Small intestine (tissue), 7 donors: Measurements from ENCODE around the gene SRGAP2C. TPM values are rescaled to one million over a fixed set of nuclear protein-coding genes. Genes with fewer than 3 reads are reported as not detected.
"Not testable (repeated sequence)": the region's sequence is repeated elsewhere in the genome, so short reads cannot be mapped to it uniquely, and the experiment has no call there.

ENCODE experiments used
- DNase-seq, 2 donors: peaks; one replicate each; pipeline versions ENCODE4 v3.0.0 to v3.0.0-alpha.2; 2013
- FAIRE-seq: peaks from 2 replicates; lab custom pipeline; 2012; peaks lifted over from hg19 to GRCh38; lab: Jason Lieb, UNC
- H3K27ac ChIP-seq, 3 donors: one replicate each; pipeline ENCODE4 v1.5.1; 2013; ENCODE audit warnings: low read length in 2 of 3, mild to moderate bottlenecking in 2 of 3, control low read depth in 1 of 3, inconsistent platforms in 1 of 3, low read depth in 1 of 3, moderate library complexity in 1 of 3
- H3K27me3 ChIP-seq, 3 donors: one replicate each; pipeline ENCODE4 v1.6.1; 2013; ENCODE audit warnings: low read length in 3 of 3, inconsistent platforms in 1 of 3; ENCODE audit not compliant: control insufficient read depth in 3 of 3, insufficient read depth in 3 of 3
- H3K36me3 ChIP-seq, 3 donors: one replicate each; pipeline ENCODE4 v1.6.1; 2013; ENCODE audit warnings: low read length in 3 of 3, inconsistent platforms in 1 of 3, low read depth in 1 of 3, mild to moderate bottlenecking in 1 of 3, moderate library complexity in 1 of 3; ENCODE audit not compliant: control insufficient read depth in 3 of 3, insufficient read depth in 2 of 3
- H3K4me1 ChIP-seq, 3 donors: one replicate each; pipeline ENCODE4 v1.6.1; 2013; ENCODE audit warnings: low read length in 2 of 3, inconsistent platforms in 1 of 3, low read depth in 1 of 3, mild to moderate bottlenecking in 1 of 3, moderate library complexity in 1 of 3; ENCODE audit not compliant: control insufficient read depth in 3 of 3, insufficient read depth in 2 of 3
- H3K4me3 ChIP-seq, 3 donors: one replicate each; pipeline ENCODE4 v1.5.1; 2013; ENCODE audit warnings: low read length in 3 of 3, control low read depth in 1 of 3, inconsistent platforms in 1 of 3, low read depth in 1 of 3, mild to moderate bottlenecking in 1 of 3, moderate library complexity in 1 of 3
- H3K9me3 ChIP-seq, 2 donors: one replicate each; pipeline ENCODE4 v1.6.1; 2013; ENCODE audit warnings: low read depth in 1 of 2, low read length in 1 of 2; ENCODE audit not compliant: control insufficient read depth in 2 of 2, insufficient read depth in 1 of 2
- WGBS, 3 donors: extraction: QIAGEN DNeasy Blood & Tissue Kit; methylation state at CpG; one replicate each; pipeline ENCODE4 v1.1.7; 2013; 5-methylcytosine and 5-hydroxymethylcytosine counted together
- polyA plus RNA-seq, 4 donors: library from polyadenylated mRNA; stranded (reverse) in 3 of 4; unstranded in 1 of 4; fragments of 200-250 nt in 3 of 4; fragments of 120-200 nt in 1 of 4; gene quantifications; one replicate each; pipeline versions ENCODE4 v1.2.1 to v1.2.3, GENCODE V29; 2013
- donor health status: healthy with polysubstance abuse.
- donor health status: control.
- donor health status: control.
- donor health status: Bipolar disorder and iron deficiency.
- donor health status: healthy.

The SRGAP2C gene
- polyA plus RNA-seq, 4 donors, result 1.1 to 3.7 (median 2.2) TPM

DNA sequence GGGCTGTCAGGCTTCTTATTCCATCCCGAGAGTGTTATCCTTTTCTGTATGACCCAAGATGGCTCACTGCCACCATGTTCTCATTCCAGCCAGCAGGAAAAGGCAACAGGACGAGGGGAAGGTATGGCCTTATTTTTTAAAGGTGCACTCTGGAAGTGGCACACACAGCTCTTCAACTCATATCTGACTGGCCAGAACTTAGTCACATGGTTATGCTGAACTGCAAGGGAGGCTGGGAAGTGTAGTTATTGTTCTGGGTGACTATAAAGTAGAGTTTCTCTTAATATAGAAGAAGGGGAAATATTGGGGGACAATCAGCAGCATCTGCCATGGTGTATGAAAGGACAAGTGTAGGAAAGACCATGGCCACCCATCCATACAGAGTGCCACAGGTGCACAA lies 107.8 kb downstream of the SRGAP2C start:
- DNase-seq, H3K27ac ChIP-seq, H3K4me1 ChIP-seq, H3K9me3 ChIP-seq, H3K36me3 ChIP-seq, FAIRE-seq, H3K27me3 ChIP-seq, H3K4me3 ChIP-seq: not testable (repeated sequence)
- 90 to 100% methylated on average over 1 to 2 of the region's 2 CpGs; no CpG with 5 or more reads in 1 of the 3 donors for WGBS, 3 donors

DNA sequence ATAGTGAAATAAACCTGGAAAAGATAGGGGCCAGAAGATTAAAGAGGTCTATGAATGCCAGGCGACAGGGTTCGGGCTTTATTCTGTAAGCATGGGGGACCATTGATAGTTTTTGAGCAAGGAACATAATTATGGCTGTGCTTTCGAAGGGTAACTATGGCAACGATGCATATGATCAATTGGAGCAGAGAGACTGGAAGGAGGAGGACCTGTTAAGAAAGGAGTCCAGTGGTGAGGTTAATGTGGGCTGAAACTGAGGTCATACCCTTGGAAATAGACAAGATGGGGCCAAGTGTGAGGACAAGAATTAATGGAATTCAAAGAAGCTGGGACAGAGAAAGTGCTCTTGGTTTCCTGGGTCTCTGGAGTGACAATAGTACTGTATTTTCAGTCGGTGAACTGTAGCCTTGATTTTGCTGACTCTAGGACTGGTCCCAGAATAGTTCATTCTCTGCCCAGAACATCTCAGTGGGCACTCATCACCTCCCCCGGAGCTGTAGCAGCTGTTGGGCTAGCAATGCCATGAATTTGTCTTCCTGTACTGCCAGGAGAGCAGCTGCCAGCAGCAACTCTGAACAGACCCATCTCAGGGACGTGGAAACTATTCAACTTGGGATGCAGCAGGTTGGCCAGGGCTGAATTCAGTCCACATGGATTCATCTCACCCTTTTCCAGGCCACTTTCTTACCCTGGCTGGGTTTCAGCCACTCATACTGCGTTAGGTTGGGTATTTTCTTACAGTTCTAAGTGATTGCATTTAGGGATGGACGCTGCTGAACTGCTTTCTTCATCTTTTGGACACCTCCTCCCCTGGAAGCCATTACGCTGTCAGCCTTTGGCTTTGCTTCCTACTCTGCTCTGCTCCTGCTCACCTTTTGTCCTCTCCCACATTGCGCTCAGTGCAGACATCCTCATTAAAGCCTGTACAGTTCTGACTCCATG lies 108.8 kb downstream of the SRGAP2C start:
- not testable (repeated sequence) for H3K27me3 ChIP-seq, H3K36me3 ChIP-seq, FAIRE-seq, H3K4me3 ChIP-seq, H3K27ac ChIP-seq, H3K4me1 ChIP-seq, H3K9me3 ChIP-seq, DNase-seq
- 52 to 72% (median 72%) methylated on average over 1 of the region's 11 CpGs for WGBS, 3 donors

DNA sequence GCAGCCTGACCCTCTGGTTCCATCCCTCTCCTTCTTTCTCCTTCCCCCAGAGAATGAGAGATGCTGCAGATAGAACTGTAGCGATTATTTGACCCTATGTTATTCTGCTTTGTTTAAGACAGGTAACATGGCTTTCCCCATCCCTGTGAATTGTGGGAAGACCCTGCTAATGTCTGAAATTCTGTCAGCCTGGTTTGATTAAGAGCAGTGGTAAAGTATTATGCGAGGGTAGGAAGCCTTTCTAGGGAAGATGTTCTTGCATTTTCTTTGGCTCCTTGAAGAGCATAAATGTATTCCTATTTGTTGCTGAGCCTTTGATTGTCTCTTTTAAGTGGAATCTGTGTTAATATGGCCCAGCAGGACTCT lies 109.4 kb downstream of the SRGAP2C start:
- no CpG with 5 or more reads among the region's 2 CpGs for WGBS, 3 donors
- not testable (repeated sequence) for H3K4me1 ChIP-seq

DNA sequence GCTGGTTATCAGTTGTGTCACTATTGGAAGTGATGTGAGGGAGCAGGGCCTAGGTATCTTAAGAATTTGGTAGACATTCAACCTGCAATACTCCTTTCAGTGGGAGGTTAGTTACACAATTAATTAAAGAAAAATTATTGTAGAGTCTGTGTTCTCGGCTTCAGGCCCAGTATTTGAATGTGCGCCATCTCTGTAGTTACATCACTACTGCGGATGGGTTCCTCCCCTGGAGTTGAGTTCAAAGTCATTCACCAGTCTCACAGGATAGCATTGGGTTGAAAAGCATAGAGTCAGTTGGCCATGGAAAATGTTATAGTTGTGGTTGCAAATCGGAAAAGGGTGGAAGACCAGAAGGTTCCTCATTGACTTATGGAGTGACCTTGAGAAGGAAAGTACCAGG lies 111.8 kb downstream of the SRGAP2C start:
- H3K9me3 ChIP-seq, DNase-seq, H3K27ac ChIP-seq, H3K27me3 ChIP-seq, FAIRE-seq, H3K4me1 ChIP-seq, H3K4me3 ChIP-seq, H3K36me3 ChIP-seq: not testable (repeated sequence)
- WGBS, 3 donors, result no CpG with 5 or more reads among the region's 4 CpGs

More for the DNA sequence above, 109.4 kb downstream of the SRGAP2C start:
- H3K36me3 ChIP-seq, H3K4me3 ChIP-seq, DNase-seq, H3K27ac ChIP-seq, H3K27me3 ChIP-seq, FAIRE-seq, H3K9me3 ChIP-seq: not testable (repeated sequence)

DNA sequence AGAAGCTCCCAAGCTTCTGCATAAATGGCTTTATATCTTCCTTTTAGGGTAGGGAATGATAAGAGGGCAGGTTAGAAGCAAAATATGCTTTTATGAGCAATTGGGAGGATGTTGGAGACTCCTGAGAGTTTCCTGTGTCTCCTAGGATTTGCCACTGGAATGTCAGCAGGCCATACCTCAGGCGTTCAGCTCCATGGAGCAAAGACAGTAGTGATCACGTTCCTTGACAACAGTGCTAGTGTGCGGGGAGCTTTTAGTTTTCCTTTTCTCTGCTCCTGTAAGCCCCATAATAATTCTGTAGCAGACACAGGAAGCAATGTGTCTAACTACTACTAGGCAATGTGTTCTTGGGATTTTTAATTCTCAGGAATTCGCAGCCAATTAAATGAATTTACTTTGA lies 113.8 kb downstream of the SRGAP2C start:
- WGBS, 3 donors, result no CpG with 5 or more reads among the region's 4 CpGs
- H3K4me3 ChIP-seq, DNase-seq, H3K27me3 ChIP-seq, H3K9me3 ChIP-seq, H3K4me1 ChIP-seq, H3K36me3 ChIP-seq, H3K27ac ChIP-seq, FAIRE-seq: not testable (repeated sequence)

DNA sequence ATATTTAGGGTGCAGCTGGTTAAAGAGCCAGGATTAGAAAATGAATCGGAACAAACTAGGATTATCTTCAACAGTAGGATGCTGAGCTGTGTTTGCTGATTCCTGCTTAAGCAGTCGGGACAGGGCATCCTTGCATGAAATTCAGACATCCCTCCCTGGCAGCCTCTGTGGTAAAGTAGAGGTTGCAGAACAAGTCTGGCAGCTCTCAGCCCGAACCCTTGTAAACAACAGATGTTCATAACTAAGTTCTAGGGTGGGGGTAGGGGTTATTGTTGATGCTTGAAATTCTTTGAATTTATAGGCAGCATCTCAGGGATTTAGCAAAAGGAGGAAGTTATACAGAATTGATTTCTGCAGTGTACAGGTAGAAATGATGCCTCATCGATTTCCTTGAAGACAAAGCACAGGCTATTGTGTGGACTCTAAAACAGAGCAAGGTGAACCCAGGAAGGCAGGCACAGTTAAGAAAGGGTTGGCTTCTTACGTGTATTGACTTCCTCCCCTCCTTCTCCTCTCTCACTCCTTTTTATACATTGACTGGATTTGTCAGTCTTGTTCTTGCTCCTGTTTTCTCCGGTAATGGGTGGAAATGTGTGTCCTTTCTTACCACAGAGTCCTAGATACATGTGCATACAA lies 114.9 kb downstream of the SRGAP2C start:
- not testable (repeated sequence) for H3K36me3 ChIP-seq, H3K4me3 ChIP-seq, H3K9me3 ChIP-seq, H3K27me3 ChIP-seq, DNase-seq, FAIRE-seq, H3K4me1 ChIP-seq, H3K27ac ChIP-seq
- 23 to 50% (median 45%) methylated on average over 1 to 3 of the region's 6 CpGs for WGBS, 3 donors

DNA sequence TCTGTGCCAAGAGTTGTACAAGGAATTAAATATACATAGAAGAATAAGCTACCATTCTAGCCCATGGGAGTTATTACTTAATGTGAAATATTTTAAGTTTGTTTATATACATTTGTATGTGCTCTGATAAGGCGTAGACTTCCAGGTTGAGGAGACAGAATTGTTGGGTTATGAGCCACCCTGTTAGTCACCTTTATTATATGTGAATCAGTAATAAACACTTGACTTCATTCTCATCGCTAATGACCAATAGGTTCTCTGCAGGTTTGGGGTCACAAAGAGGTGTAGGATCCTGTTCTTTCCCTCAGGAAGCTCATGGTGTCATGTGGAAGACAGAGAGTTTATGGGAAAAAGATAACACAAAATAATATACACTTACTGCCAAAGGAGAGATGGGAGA lies 117.1 kb downstream of the SRGAP2C start:
- 87 to 100% (median 100%) methylated on average over 2 of the region's 2 CpGs for WGBS, 3 donors
- not testable (repeated sequence) for FAIRE-seq, DNase-seq, H3K27me3 ChIP-seq, H3K4me1 ChIP-seq, H3K4me3 ChIP-seq, H3K27ac ChIP-seq, H3K9me3 ChIP-seq, H3K36me3 ChIP-seq

DNA sequence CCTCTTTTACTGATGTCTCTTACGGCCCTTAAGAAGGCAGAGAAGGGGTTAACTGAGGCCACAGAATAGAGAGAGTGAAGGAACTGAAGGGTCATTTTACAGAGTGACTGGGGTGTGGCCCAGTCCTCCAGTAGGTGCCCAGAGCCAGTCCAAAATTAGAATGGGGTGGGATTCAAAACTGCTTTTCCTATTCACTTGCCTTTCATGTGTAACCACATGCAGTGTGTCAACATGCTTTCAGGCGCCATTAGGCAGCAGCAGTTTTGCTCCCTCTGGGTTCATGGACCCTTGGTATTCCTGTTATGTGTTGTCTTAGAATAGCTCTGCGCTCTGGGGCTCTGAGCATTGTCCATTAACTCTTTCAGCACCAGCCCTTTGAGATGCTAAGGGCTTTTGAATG lies 123.0 kb downstream of the SRGAP2C start:
- 68 to 73% (median 68%) methylated on average over 2 to 3 of the region's 3 CpGs for WGBS, 3 donors
- not testable (repeated sequence) for FAIRE-seq, H3K4me3 ChIP-seq, H3K27me3 ChIP-seq, H3K27ac ChIP-seq, H3K36me3 ChIP-seq, H3K9me3 ChIP-seq, H3K4me1 ChIP-seq, DNase-seq
